Spleen (tissue), 11 donors: ENCODE data around the gene SLC2A6. TPM values are rescaled to one million over a fixed set of nuclear protein-coding genes. Genes with fewer than 3 reads are reported as not detected.

Experiments
- DNase-seq: peaks from one replicate; pipeline ENCODE4 v3.0.0-alpha.2; 2020
- H3K27ac ChIP-seq, 8 donors: fragments of 200-600 bp; sonication (generic) in 7 of 8; 1 replicate in 4 of 8; 2 replicates in 4 of 8; pipeline versions ENCODE4 v1.5.0 to v1.8.0; 2016 to 2021; ENCODE audit warnings: inconsistent platforms in 4 of 8, mild to moderate bottlenecking in 4 of 8, moderate library complexity in 1 of 8
- H3K27me3 ChIP-seq, 7 donors: fragments of 200-600 bp; sonication (generic) in 6 of 7; replicated peaks in 1 of 7; 1 replicate in 4 of 7; 2 replicates in 3 of 7; pipeline versions ENCODE4 v1.5.0 to v1.8.0; 2016 to 2021; ENCODE audit warnings: inconsistent platforms in 3 of 7, mild to moderate bottlenecking in 1 of 7
- H3K36me3 ChIP-seq, 6 donors: fragments of 200-600 bp; sonication (generic) in 5 of 6; 1 replicate in 4 of 6; 2 replicates in 2 of 6; pipeline versions ENCODE4 v1.5.0 to v1.8.0; 2016 to 2021; ENCODE audit warnings: inconsistent platforms in 2 of 6
- H3K4me1 ChIP-seq, 6 donors: fragments of 200-600 bp; sonication (generic) in 5 of 6; 1 replicate in 3 of 6; 2 replicates in 3 of 6; pipeline versions ENCODE4 v1.5.0 to v1.8.0; 2016 to 2021; ENCODE audit warnings: inconsistent platforms in 3 of 6
- H3K4me3 ChIP-seq, 8 donors: fragments of 200-600 bp; sonication (generic) in 7 of 8; 1 replicate in 4 of 8; 2 replicates in 4 of 8; pipeline versions ENCODE4 v1.5.0 to v1.8.0; 2016 to 2021; ENCODE audit warnings: inconsistent platforms in 4 of 8, mild to moderate bottlenecking in 4 of 8, moderate library complexity in 2 of 8
- H3K9me3 ChIP-seq, 8 donors: fragments of 200-600 bp; sonication (generic) in 7 of 8; 1 replicate in 4 of 8; 2 replicates in 4 of 8; pipeline versions ENCODE4 v1.5.0 to v1.8.0; 2016 to 2021; ENCODE audit warnings: inconsistent platforms in 4 of 8
- POLR2A ChIP-seq, 3 donors: fragments of 450-650 bp; IDR thresholded peaks; one replicate each; pipeline ENCODE4 v1.5.1; 2017; ENCODE audit warnings: antibody characterized with exemption in 3 of 3, mild to moderate bottlenecking in 1 of 3
- POLR2AphosphoS5 ChIP-seq, 3 donors: sonication (generic); formaldehyde crosslinking; IDR thresholded peaks; one replicate each; pipeline ENCODE4 v1.5.1; 2017; ENCODE audit warnings: antibody characterized with exemption in 3 of 3
- WGBS, 5 donors: extraction: QIAGEN DNeasy Blood & Tissue Kit in 3 of 5; methylation state at CpG; one replicate each; pipeline versions ENCODE4 v1.1.5 to v1.1.7; 2013 to 2018; 5-methylcytosine and 5-hydroxymethylcytosine counted together
- intact Hi-C: fragments of 100-400 bp; cut with DNase I; formaldehyde crosslinking; loops from one replicate; pipeline ENCODE4 v1.15.0; 2023; ENCODE audit warnings: low total_unique reads
- polyA plus RNA-seq, 3 donors: library from polyadenylated mRNA; stranded (reverse); fragments of 200-250 nt; gene quantifications; one replicate each; pipeline ENCODE4 v1.2.1, GENCODE V29; 2013
- total RNA-seq, 7 donors: library from RNA; depleted of rRNA in 3 of 7; stranded (reverse); fragments of >200 nt in 3 of 7; fragmentation: NEBNext Ultra II Directional in 4 of 7; extraction: Animal tissue kit (Norgen Biotek cat#: 25700) in 4 of 7; gene quantifications; one replicate each; pipeline versions ENCODE4 v1.1.0 to v1.2.1, GENCODE V29; 2016 to 2021
- TF ChIP-seq, protein P1 (sequence below), 11 experiments: fragments of 200-600 bp in 7 of 11; fragments of 450-650 bp in 4 of 11; sonication (generic) in 4 of 11; IDR thresholded peaks in 8 of 11; conservative IDR thresholded peaks in 3 of 11; 1 replicate in 7 of 11; 2 replicates in 4 of 11; pipeline versions ENCODE4 v1.4.0 to v1.8.0; 2016 to 2021; ENCODE audit warnings: antibody characterized with exemption in 11 of 11, inconsistent platforms in 4 of 11, mild to moderate bottlenecking in 1 of 11
- donor health status: healthy with polysubstance abuse.
- donor health status: DM: no; HTN: no; CAD: no; lungs with moderate emphysema.
- donor health status: DM: no; HTN: no; CAD: no.
- donor health status: Bipolar disorder and iron deficiency.
- donor health status: healthy.
- donor health status: DM: no; HTN: no; CAD: no.
- donor health status: DM: yes; HTN: yes; CAD: no.

SLC2A6 gene
- total and polyA plus RNA-seq, 10 donors: 15.4 to 35.0 (median 21.9) TPM

DNA sequence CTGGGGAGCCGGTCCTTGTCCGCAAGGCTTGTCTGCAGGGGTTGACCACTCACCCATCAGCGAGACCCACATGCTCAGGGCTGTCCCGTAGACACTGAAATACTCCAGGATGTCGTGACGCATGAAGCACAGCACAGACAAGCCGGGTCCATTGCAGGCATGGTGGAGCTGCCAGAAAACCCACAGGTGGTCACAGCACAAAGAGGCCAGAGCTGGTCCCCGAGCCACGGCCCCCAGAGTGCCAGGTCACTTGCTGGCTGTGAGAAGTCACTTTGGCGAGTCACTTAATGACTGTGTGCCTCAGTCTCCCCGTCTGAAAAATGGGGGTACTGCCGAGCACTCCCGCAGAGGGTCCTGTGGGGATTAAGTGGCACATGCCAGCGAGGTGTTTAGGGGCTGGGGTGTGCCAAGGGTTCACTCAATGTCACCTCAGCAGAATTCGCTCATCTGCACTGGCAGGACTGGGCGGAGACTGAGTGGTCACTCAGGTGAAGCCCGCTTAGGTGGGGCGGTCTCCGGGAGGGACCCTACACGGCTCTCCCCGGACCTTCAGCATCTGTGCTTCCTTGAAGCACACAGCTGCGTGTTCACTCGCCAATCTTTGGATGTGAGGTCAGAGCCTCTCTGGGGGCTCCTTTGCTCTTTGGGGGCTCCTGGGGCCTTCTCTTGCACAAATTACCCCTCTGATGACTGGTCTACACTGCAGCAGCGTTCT is 41.4 kb upstream of the SLC2A6 start:
- peaks cover 0 to 2% (median 0%) of the 10 kb centered on the region in 6 donors for H3K4me1 ChIP-seq
- no peak for DNase-seq
- H3K27me3 ChIP-seq: peaks cover 0 to 33% (median 0%) of the 10 kb centered on the region in 7 donors
- no peaks in the 10 kb centered on the region for H3K9me3 ChIP-seq
- intact Hi-C loops: no loop called here
- 82 to 89% (median 87%) methylated on average over 11 to 24 of the region's 24 CpGs for WGBS, 5 donors
- no peak overlapping the region for H3K4me3 ChIP-seq
- no peak overlapping the region for H3K27ac ChIP-seq
- H3K36me3 ChIP-seq: no peaks in the 10 kb centered on the region
- TF ChIP-seq, protein P1, sequence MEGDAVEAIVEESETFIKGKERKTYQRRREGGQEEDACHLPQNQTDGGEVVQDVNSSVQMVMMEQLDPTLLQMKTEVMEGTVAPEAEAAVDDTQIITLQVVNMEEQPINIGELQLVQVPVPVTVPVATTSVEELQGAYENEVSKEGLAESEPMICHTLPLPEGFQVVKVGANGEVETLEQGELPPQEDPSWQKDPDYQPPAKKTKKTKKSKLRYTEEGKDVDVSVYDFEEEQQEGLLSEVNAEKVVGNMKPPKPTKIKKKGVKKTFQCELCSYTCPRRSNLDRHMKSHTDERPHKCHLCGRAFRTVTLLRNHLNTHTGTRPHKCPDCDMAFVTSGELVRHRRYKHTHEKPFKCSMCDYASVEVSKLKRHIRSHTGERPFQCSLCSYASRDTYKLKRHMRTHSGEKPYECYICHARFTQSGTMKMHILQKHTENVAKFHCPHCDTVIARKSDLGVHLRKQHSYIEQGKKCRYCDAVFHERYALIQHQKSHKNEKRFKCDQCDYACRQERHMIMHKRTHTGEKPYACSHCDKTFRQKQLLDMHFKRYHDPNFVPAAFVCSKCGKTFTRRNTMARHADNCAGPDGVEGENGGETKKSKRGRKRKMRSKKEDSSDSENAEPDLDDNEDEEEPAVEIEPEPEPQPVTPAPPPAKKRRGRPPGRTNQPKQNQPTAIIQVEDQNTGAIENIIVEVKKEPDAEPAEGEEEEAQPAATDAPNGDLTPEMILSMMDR (IDR thresholded peaks at IDR 0.05 in 8 of 11, conservative IDR thresholded peaks at IDR 0.05 in 3 of 11): no peak
- TF ChIP-seq POLR2AphosphoS5 (IDR thresholded peaks at IDR 0.05): no peak
- TF ChIP-seq POLR2A (IDR thresholded peaks at IDR 0.05): no peak

- WGBS, 5 donors: 63 to 81% (median 75%) methylated on average over 7 of the region's 7 CpGs
- intact Hi-C loops: no loop called here
These were observed 40.8 kb upstream of the SLC2A6 start for GRCh38 chr9:133519693-133520092.

GRCh38 chr9:133518706-133519449 is 40.0 kb upstream of the SLC2A6 start:
- H3K4me1 ChIP-seq: peaks cover 0 to 11% (median 2%) of the 10 kb centered on the region in 6 donors
- no peaks in the 10 kb centered on the region for H3K36me3 ChIP-seq
- TF ChIP-seq, protein P1 (IDR thresholded peaks at IDR 0.05 in 8 of 11, conservative IDR thresholded peaks at IDR 0.05 in 3 of 11): no peak
- TF ChIP-seq POLR2A (IDR thresholded peaks at IDR 0.05) (no peak), POLR2AphosphoS5 (IDR thresholded peaks at IDR 0.05) (no peak)
- no peak overlapping the region for H3K27ac ChIP-seq
- WGBS, 5 donors: 87 to 95% (median 91%) methylated on average over 19 to 27 of the region's 27 CpGs
- intact Hi-C loops: no loop called here
- peaks cover 0 to 41% (median 0%) of the 10 kb centered on the region in 7 donors for H3K27me3 ChIP-seq
- no peak overlapping the region for H3K4me3 ChIP-seq
- no peaks in the 10 kb centered on the region for H3K9me3 ChIP-seq
- DNase-seq: no peak

More at GRCh38 chr9:133519693-133520092, 40.8 kb upstream of the SLC2A6 start:
- no peaks in the 10 kb centered on the region for H3K9me3 ChIP-seq
- H3K4me3 ChIP-seq: no peak overlapping the region
- H3K27me3 ChIP-seq: peaks cover 0 to 38% (median 0%) of the 10 kb centered on the region in 7 donors
- no peak for TF ChIP-seq POLR2A (IDR thresholded peaks at IDR 0.05)
- TF ChIP-seq, protein P1 (IDR thresholded peaks at IDR 0.05 in 8 of 11, conservative IDR thresholded peaks at IDR 0.05 in 3 of 11): no peak
- no peak for TF ChIP-seq POLR2AphosphoS5 (IDR thresholded peaks at IDR 0.05)
- H3K36me3 ChIP-seq: no peaks in the 10 kb centered on the region
- DNase-seq: no peak
- H3K27ac ChIP-seq: no peak overlapping the region
- peaks cover 0 to 8% (median under 1%) of the 10 kb centered on the region in 6 donors for H3K4me1 ChIP-seq

DNA sequence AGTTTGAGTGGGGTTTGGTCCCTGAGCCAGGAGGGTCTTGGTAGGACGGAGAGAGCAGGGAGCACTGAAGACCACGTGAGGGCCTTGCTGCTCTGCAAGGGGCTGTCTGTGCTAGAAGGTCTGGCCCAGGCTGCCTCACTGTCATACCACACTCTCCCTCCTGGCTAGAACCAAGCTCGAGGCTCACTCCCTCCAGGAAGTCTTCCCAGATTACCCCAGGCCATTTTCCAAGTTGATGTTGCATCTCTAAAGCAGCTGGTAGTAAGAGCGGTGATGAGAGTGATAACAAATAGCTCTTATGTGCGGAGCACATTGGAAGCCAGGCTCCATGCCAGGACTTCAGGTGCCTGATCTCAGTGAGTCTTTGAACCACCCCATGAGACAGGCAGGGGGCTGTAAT is 39.3 kb upstream of the SLC2A6 start:
- H3K36me3 ChIP-seq: no peaks in the 10 kb centered on the region
- H3K27ac ChIP-seq: no peak overlapping the region
- H3K9me3 ChIP-seq: no peaks in the 10 kb centered on the region
- no peak overlapping the region for H3K4me3 ChIP-seq
- 80 to 95% (median 90%) methylated on average over 4 to 5 of the region's 5 CpGs for WGBS, 5 donors
- no peak for TF ChIP-seq POLR2A (IDR thresholded peaks at IDR 0.05)
- TF ChIP-seq POLR2AphosphoS5 (IDR thresholded peaks at IDR 0.05): no peak
- TF ChIP-seq, protein P1 (IDR thresholded peaks at IDR 0.05 in 8 of 11, conservative IDR thresholded peaks at IDR 0.05 in 3 of 11): no peak
- DNase-seq: no peak
- H3K4me1 ChIP-seq: peaks cover 0 to 11% (median 2%) of the 10 kb centered on the region in 6 donors
- H3K27me3 ChIP-seq: peaks cover 0 to 41% (median 0%) of the 10 kb centered on the region in 7 donors
- intact Hi-C loops: no loop called here
